ENCODE results near the gene GLTPD2. TPM values are rescaled to one million over a fixed set of nuclear protein-coding genes. Genes with fewer than 3 reads are reported as not detected.

The GLTPD2 gene
- total RNA-seq, 1 experiment from 2014 or later: not detected

DNA sequence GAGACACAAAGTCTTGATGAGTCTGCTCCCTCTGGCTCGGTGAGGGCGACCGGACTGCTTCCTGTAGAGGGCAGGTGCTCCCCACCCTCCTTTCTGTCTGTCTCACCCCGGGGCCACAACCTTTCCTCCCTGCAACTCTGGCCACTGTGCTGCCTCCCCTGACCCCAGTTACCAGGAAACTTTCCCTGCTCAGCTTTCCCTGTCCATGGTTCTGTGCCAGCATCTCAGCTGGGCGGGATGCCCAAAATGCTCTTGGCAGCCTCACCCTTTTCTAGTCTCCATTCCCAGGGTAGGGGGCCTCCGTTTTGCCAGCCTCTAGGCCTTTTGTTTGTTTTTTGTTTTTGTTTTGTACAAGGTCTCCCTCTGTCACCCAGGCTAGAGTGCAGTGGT lies 19.6 kb downstream of the GLTPD2 start:
- Histone ChIP-seq H2AFZ (ENCODE audit: low read depth, low read length, poor library complexity, severe bottlenecking) (no peak overlapping the region), H3K4me1 (ENCODE audit: control insufficient read depth in 1 of 2, insufficient read depth in 2 of 2, low read length in 2 of 2) (peaks cover 12 to 13% of the 10 kb centered on the region in 2 experiments), H3K9ac (ENCODE audit: low read length) (no peak overlapping the region), H3K27ac (ENCODE audit: low read depth, low read length) (no peak overlapping the region), H3K4me3 (replicated peaks in 1 of 2; ENCODE audit: low read depth in 1 of 2, low read length in 2 of 2) (no peak overlapping the region), H3K79me2 (ENCODE audit: insufficient read depth, low read length) (no peaks in the 10 kb centered on the region), H3K9me2 (ENCODE audit: insufficient read depth) (no peaks in the 10 kb centered on the region), H3K9me3 (ENCODE audit: control insufficient read depth in 1 of 2, insufficient read depth in 1 of 2, low read depth in 1 of 2, low read length in 2 of 2) (no peaks in the 10 kb centered on the region), H3K36me3 (ENCODE audit: control insufficient read depth in 1 of 2, insufficient read depth in 2 of 2, low read length in 2 of 2) (peaks cover 5 to 7% of the 10 kb centered on the region in 2 experiments; a peak in 3 of 4 replicates), H3K4me2 (ENCODE audit: low read length) (no peak overlapping the region), H3K27me3 (ENCODE audit: insufficient read depth, low read length) (no peaks in the 10 kb centered on the region), H4K20me1 (ENCODE audit: insufficient read depth) (no peaks in the 10 kb centered on the region)
- ATAC-seq (no peak), DNase-seq (ENCODE audit: low read depth, low spot score) (no peak)
- intact Hi-C loops (cut with micrococcal nuclease): no loop called here
- ChIA-PET POLR2A (no interaction called here), RAD21 (ENCODE audit: low non-redundant PET in 1 of 2, low total read pairs in 2 of 2, uncharacterized antibody in 2 of 2, unreplicated experiment in 2 of 2) (no interaction called here), CTCF (no interaction called here)
- TF ChIP-seq EZH2phosphoT487 (IDR thresholded peaks at IDR 0.05; ENCODE audit: borderline replicate concordance): no peak
- no peak for TF ChIP-seq FOSL1 (IDR thresholded peaks at IDR 0.05; ENCODE audit: low read depth)
- TF ChIP-seq, protein P1, sequence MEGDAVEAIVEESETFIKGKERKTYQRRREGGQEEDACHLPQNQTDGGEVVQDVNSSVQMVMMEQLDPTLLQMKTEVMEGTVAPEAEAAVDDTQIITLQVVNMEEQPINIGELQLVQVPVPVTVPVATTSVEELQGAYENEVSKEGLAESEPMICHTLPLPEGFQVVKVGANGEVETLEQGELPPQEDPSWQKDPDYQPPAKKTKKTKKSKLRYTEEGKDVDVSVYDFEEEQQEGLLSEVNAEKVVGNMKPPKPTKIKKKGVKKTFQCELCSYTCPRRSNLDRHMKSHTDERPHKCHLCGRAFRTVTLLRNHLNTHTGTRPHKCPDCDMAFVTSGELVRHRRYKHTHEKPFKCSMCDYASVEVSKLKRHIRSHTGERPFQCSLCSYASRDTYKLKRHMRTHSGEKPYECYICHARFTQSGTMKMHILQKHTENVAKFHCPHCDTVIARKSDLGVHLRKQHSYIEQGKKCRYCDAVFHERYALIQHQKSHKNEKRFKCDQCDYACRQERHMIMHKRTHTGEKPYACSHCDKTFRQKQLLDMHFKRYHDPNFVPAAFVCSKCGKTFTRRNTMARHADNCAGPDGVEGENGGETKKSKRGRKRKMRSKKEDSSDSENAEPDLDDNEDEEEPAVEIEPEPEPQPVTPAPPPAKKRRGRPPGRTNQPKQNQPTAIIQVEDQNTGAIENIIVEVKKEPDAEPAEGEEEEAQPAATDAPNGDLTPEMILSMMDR (IDR thresholded peaks at IDR 0.05 in 2 of 3, conservative IDR thresholded peaks at IDR 0.05 in 1 of 3; ENCODE audit: borderline replicate concordance in 1 of 3, insufficient read depth in 1 of 3, low read depth in 2 of 3, low read length in 2 of 3): no peak
- TF ChIP-seq SIN3A (IDR thresholded peaks at IDR 0.05; ENCODE audit: low read depth): no peak
- no peak for TF ChIP-seq YY1 (IDR thresholded peaks at IDR 0.05; ENCODE audit: extremely low read depth, insufficient replicate concordance, low read depth, low read length)
- TF ChIP-seq ZFX (IDR thresholded peaks at IDR 0.05): no peak
- TF ChIP-seq, protein P2, sequence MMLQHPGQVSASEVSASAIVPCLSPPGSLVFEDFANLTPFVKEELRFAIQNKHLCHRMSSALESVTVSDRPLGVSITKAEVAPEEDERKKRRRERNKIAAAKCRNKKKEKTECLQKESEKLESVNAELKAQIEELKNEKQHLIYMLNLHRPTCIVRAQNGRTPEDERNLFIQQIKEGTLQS (IDR thresholded peaks at IDR 0.05): no peak
- TF ChIP-seq JUND (IDR thresholded peaks at IDR 0.05): no peak
- TF ChIP-seq EZH2 (IDR thresholded peaks at IDR 0.05): no peak
- no peak for TF ChIP-seq POLR2AphosphoS5 (IDR thresholded peaks at IDR 0.05; ENCODE audit: low read depth, low read length)
- TF ChIP-seq, protein P3, sequence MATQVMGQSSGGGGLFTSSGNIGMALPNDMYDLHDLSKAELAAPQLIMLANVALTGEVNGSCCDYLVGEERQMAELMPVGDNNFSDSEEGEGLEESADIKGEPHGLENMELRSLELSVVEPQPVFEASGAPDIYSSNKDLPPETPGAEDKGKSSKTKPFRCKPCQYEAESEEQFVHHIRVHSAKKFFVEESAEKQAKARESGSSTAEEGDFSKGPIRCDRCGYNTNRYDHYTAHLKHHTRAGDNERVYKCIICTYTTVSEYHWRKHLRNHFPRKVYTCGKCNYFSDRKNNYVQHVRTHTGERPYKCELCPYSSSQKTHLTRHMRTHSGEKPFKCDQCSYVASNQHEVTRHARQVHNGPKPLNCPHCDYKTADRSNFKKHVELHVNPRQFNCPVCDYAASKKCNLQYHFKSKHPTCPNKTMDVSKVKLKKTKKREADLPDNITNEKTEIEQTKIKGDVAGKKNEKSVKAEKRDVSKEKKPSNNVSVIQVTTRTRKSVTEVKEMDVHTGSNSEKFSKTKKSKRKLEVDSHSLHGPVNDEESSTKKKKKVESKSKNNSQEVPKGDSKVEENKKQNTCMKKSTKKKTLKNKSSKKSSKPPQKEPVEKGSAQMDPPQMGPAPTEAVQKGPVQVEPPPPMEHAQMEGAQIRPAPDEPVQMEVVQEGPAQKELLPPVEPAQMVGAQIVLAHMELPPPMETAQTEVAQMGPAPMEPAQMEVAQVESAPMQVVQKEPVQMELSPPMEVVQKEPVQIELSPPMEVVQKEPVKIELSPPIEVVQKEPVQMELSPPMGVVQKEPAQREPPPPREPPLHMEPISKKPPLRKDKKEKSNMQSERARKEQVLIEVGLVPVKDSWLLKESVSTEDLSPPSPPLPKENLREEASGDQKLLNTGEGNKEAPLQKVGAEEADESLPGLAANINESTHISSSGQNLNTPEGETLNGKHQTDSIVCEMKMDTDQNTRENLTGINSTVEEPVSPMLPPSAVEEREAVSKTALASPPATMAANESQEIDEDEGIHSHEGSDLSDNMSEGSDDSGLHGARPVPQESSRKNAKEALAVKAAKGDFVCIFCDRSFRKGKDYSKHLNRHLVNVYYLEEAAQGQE (IDR thresholded peaks at IDR 0.05; ENCODE audit: low read depth): no peak
- no peak for TF ChIP-seq RAD21 (IDR thresholded peaks at IDR 0.05; ENCODE audit: low read depth)
- no peak for TF ChIP-seq POLR2A (IDR thresholded peaks at IDR 0.05; ENCODE audit: borderline replicate concordance, extremely low read depth, insufficient read depth, insufficient read length)
- no peak for TF ChIP-seq CEBPB (IDR thresholded peaks at IDR 0.05; ENCODE audit: low read depth)
- BruUV-seq (replicated peaks): no TSS peak

Data from HCT116 (cell line).